ENCODE results near the gene NFYA.

- no peak for TF ChIP-seq TAF1 (IDR thresholded peaks at IDR 0.05; ENCODE audit: low read depth)
- no peak for TF ChIP-seq USF1 (IDR thresholded peaks at IDR 0.05)
Measured at GRCh38 chr6:41055149-41055548, 17.6 kb upstream of the NFYA start.
